HG03442 (cell line): ENCODE measurements around the gene PDZRN3.
A peak's percentile ranks its signal among the peaks of the same experiment; 100 is the strongest.
"Not testable (repeated sequence)": the region's sequence is repeated elsewhere in the genome, so short reads cannot be mapped to it uniquely, and the experiment has no call there.

Experiments used
- ATAC-seq: cut with Tn5 transposase; IDR thresholded peaks from one replicate; pipeline ENCODE4 v1.9.1; 2021; ENCODE audit warnings: mild to moderate bottlenecking, moderate library complexity; ENCODE audit not compliant: unreplicated experiment

PDZRN3 gene

GRCh38 chr3:73470860-73471259, 153.9 kb downstream of the PDZRN3 start:
- no peak for ATAC-seq

- no peak for ATAC-seq
Measured at GRCh38 chr3:73469331-73469730, 155.4 kb downstream of the PDZRN3 start.

- no peak for ATAC-seq
Measured at GRCh38 chr3:73467211-73467610, 157.5 kb downstream of the PDZRN3 start.

GRCh38 chr3:73465926-73466325, 158.8 kb downstream of the PDZRN3 start:
- no peak for ATAC-seq

- ATAC-seq, result not testable (repeated sequence)
Measured at GRCh38 chr3:73464126-73464525, 160.6 kb downstream of the PDZRN3 start.

- ATAC-seq, result no peak
Measured at GRCh38 chr3:73461547-73461946, 163.2 kb downstream of the PDZRN3 start.

- no peak for ATAC-seq
Measured at GRCh38 chr3:73459711-73460110, 165.0 kb downstream of the PDZRN3 start.

- ATAC-seq, result no peak
Measured at GRCh38 chr3:73453666-73454065, 171.1 kb downstream of the PDZRN3 start.

- ATAC-seq, result no peak
Measured at GRCh38 chr3:73452729-73453128, 172.0 kb downstream of the PDZRN3 start.

GRCh38 chr3:73451301-73451944, 173.3 kb downstream of the PDZRN3 start:
- peak; percentile 25 for ATAC-seq

GRCh38 chr3:73449774-73450173, 175.0 kb downstream of the PDZRN3 start:
- ATAC-seq, result peak; percentile 56

GRCh38 chr3:73448761-73449301, 175.9 kb downstream of the PDZRN3 start:
- peak; percentile 88 for ATAC-seq

- no peak for ATAC-seq
Measured at GRCh38 chr3:73448041-73448440, 176.7 kb downstream of the PDZRN3 start.

GRCh38 chr3:73447111-73447510, 177.6 kb downstream of the PDZRN3 start:
- no peak for ATAC-seq

- no peak for ATAC-seq
Measured at GRCh38 chr3:73446467-73447110, 178.2 kb downstream of the PDZRN3 start.

GRCh38 chr3:73442886-73443285, 181.9 kb downstream of the PDZRN3 start:
- ATAC-seq, result no peak

GRCh38 chr3:73442152-73442551, 182.6 kb downstream of the PDZRN3 start:
- no peak for ATAC-seq

GRCh38 chr3:73437828-73438227, 186.9 kb downstream of the PDZRN3 start:
- no peak for ATAC-seq

GRCh38 chr3:73435055-73435454, 189.7 kb downstream of the PDZRN3 start:
- no peak for ATAC-seq

- ATAC-seq, result no peak
Measured at GRCh38 chr3:73433687-73434086, 191.1 kb downstream of the PDZRN3 start.

- ATAC-seq, result no peak
Measured at GRCh38 chr3:73433079-73433478, 191.7 kb downstream of the PDZRN3 start.

GRCh38 chr3:73432706-73433032, 192.1 kb downstream of the PDZRN3 start:
- ATAC-seq, result no peak
